Lower leg skin (tissue), 4 donors: ENCODE results near the gene ISLR. TPM values are rescaled to one million over a fixed set of nuclear protein-coding genes. Genes with fewer than 3 reads are reported as not detected.

Experiments used
- DNase-seq, 2 donors: peaks; one replicate each; pipeline ENCODE4 v3.0.0-alpha.2; 2019; ENCODE audit warnings: low spot score in 2 of 2
- H3K4me3 ChIP-seq: fragments of 200-600 bp; sonication (generic); 2 replicates; pipeline ENCODE4 v1.5.1; 2017; ENCODE audit warnings: mild to moderate bottlenecking, low read depth; ENCODE audit not compliant: poor library complexity, severe bottlenecking
- CTCF ChIP-seq, 3 donors: fragments of 450-650 bp; IDR thresholded peaks; one replicate each; pipeline ENCODE4 v1.5.1; 2016; ENCODE audit warnings: antibody characterized with exemption in 3 of 3, mild to moderate bottlenecking in 3 of 3, moderate library complexity in 2 of 3
- POLR2A ChIP-seq, 2 donors: fragments of 450-650 bp; IDR thresholded peaks; one replicate each; pipeline ENCODE4 v1.6.1; 2016 to 2017; ENCODE audit warnings: antibody characterized with exemption in 2 of 2, mild to moderate bottlenecking in 1 of 2, moderate library complexity in 1 of 2
- WGBS, 2 donors: methylation state at CpG; one replicate each; pipeline ENCODE4 v1.1.5; 2018; 5-methylcytosine and 5-hydroxymethylcytosine counted together
- intact Hi-C: fragments of 100-400 bp; cut with DNase I; formaldehyde crosslinking; loops from one replicate; pipeline ENCODE4 v1.15.0; 2023; ENCODE audit warnings: low total_unique reads
- total RNA-seq, 4 donors: library from RNA; depleted of rRNA; stranded (reverse); fragments of >200 nt; gene quantifications; one replicate each; pipeline ENCODE4 v1.1.0, GENCODE V29; 2016

The ISLR gene
- 10 to 100 TPM; 23.4 to 41.3 (median 26.1) TPM for total RNA-seq

GRCh38 chr15:74173380-74174218 lies at the start of gene ISLR:
TSS of gene ISLR (plus strand) at chr15:74173710. CDS start at chr15:74174859, 1,149 bp downstream.
- DNase-seq = peak; percentile 47 to 90
- peak within 1 kb of the TSS; percentile 13 for H3K4me3 ChIP-seq
- TF ChIP-seq POLR2A (IDR thresholded peaks at IDR 0.05) = no peak
- no peak for TF ChIP-seq CTCF (IDR thresholded peaks at IDR 0.05)
- intact Hi-C loops = no loop called here
- WGBS, 2 donors = 34 to 42% methylated on average over 17 to 19 of the region's 20 CpGs

- intact Hi-C loops = no loop called here
- H3K4me3 ChIP-seq = no peak overlapping the region
- TF ChIP-seq POLR2A (IDR thresholded peaks at IDR 0.05) (no peak), CTCF (IDR thresholded peaks at IDR 0.05) (no peak)
- WGBS, 2 donors = 88 to 90% methylated on average over 3 of the region's 3 CpGs
- DNase-seq = no peak
Observed at GRCh38 chr15:74124196-74124595, 49.3 kb upstream of the ISLR start.

GRCh38 chr15:74124759-74125158 lies 48.8 kb upstream of the ISLR start:
- WGBS, 2 donors = 45 to 55% methylated on average over 7 of the region's 7 CpGs
- no peak overlapping the region for H3K4me3 ChIP-seq
- intact Hi-C loops = loop anchor here (5.0 kb wide), 2 partner anchors 178 to 193 kb away; no protein-coding TSS in a partner anchor
- TF ChIP-seq POLR2A (IDR thresholded peaks at IDR 0.05) (no peak), CTCF (IDR thresholded peaks at IDR 0.05) (no peak)
- DNase-seq = no peak

GRCh38 chr15:74127255-74127953 lies 46.1 kb upstream of the ISLR start:
- TF ChIP-seq CTCF (IDR thresholded peaks at IDR 0.05) = peak in 1 of 3 donors; percentile 72
- TF ChIP-seq POLR2A (IDR thresholded peaks at IDR 0.05) = no peak
- 7% methylated on average over 39 to 44 of the region's 44 CpGs for WGBS, 2 donors
- no peak overlapping the region for H3K4me3 ChIP-seq
- intact Hi-C loops = loop anchor here (5.0 kb wide), 2 partner anchors 175 to 190 kb away; no protein-coding TSS in a partner anchor
- DNase-seq = peak; percentile 82 to 98

- WGBS, 2 donors = 6 to 10% methylated on average over 40 to 47 of the region's 53 CpGs
- H3K4me3 ChIP-seq = no peak overlapping the region
- intact Hi-C loops = loop anchor here (5.0 kb wide), 2 partner anchors 174 to 189 kb away; no protein-coding TSS in a partner anchor
- TF ChIP-seq POLR2A (IDR thresholded peaks at IDR 0.05) = no peak
- no peak for TF ChIP-seq CTCF (IDR thresholded peaks at IDR 0.05)
- peak in 1 of 2 donors; percentile 87 for DNase-seq
Observed at GRCh38 chr15:74127954-74128784, 45.3 kb upstream of the ISLR start.
